Naive thymus-derived CD4-positive, alpha-beta T cell (primary cell): Measurements from ENCODE around the gene SLC17A5. TPM values are rescaled to one million over a fixed set of nuclear protein-coding genes. Genes with fewer than 3 reads are reported as not detected.
"Not testable (repeated sequence)": the region's sequence is repeated elsewhere in the genome, so short reads cannot be mapped to it uniquely, and the experiment has no call there.

Experiments
- ATAC-seq: fragments of 150-1000 bp; cut with Tn5 transposase; 2 replicates; pipeline ENCODE4 v1.10.0; 2021; ENCODE audit warnings: mild to moderate bottlenecking, moderate library complexity
- CTCF ChIA-PET: fragments of 350-600 bp; sonication (Branson Sonifier 250); formaldehyde crosslinking; loops from one replicate; lab custom pipeline; 2021; ENCODE audit warnings: antibody characterized with exemption; lab: Charles Lee
- POLR2A ChIA-PET: fragments of 350-600 bp; sonication (Branson Sonifier 250); formaldehyde crosslinking; loops from one replicate; lab custom pipeline; 2021; ENCODE audit warnings: antibody characterized with exemption, inconsistent platforms; lab: Charles Lee
- DNase-seq, 9 donors: peaks; one replicate each; pipeline versions ENCODE4 v3.0.0 to v3.0.0-alpha.2; 2020 to 2022; ENCODE audit warnings: mixed read lengths in 1 of 9
- H3K27ac ChIP-seq: one replicate; pipeline ENCODE4 v1.7.0; 2013; ENCODE audit warnings: mild to moderate bottlenecking, low read depth, low read length, moderate library complexity
- H3K27me3 ChIP-seq, 2 donors: one replicate each; pipeline ENCODE4 v1.7.0; 2013; ENCODE audit warnings: low read length in 2 of 2, mild to moderate bottlenecking in 2 of 2, moderate library complexity in 2 of 2; ENCODE audit not compliant: control insufficient read depth in 2 of 2, insufficient read depth in 2 of 2
- H3K36me3 ChIP-seq, 3 experiments: 1 replicate in 2 of 3; 2 replicates in 1 of 3; pipeline ENCODE4 v1.7.0; 2013; ENCODE audit warnings: low read length in 3 of 3, mild to moderate bottlenecking in 3 of 3, moderate library complexity in 1 of 3; ENCODE audit not compliant: insufficient read depth in 3 of 3, control insufficient read depth in 2 of 3
- H3K4me1 ChIP-seq, 2 donors: one replicate each; pipeline ENCODE4 v1.7.0; 2013; ENCODE audit warnings: low read length in 2 of 2, mild to moderate bottlenecking in 2 of 2, moderate library complexity in 1 of 2; ENCODE audit not compliant: control insufficient read depth in 2 of 2, insufficient read depth in 2 of 2
- H3K4me3 ChIP-seq: 2 replicates; pipeline ENCODE4 v1.7.0; 2013; ENCODE audit warnings: mild to moderate bottlenecking, low read length
- H3K9me3 ChIP-seq, 3 experiments: 1 replicate in 2 of 3; 2 replicates in 1 of 3; pipeline ENCODE4 v1.7.0; 2013; ENCODE audit warnings: low read length in 3 of 3; ENCODE audit not compliant: control insufficient read depth in 2 of 3
- H3K27ac Mint-ChIP-seq, 9 donors: one replicate each; pipeline ENCODE4 v1.8.0; 2020 to 2022; ENCODE audit warnings: mixed read lengths in 9 of 9, mild to moderate bottlenecking in 8 of 9, moderate library complexity in 5 of 9, inconsistent platforms in 2 of 9
- H3K27me3 Mint-ChIP-seq, 5 donors: one replicate each; pipeline ENCODE4 v1.8.0; 2021 to 2022; ENCODE audit warnings: mixed read lengths in 5 of 5, mild to moderate bottlenecking in 1 of 5
- H3K36me3 Mint-ChIP-seq, 5 donors: one replicate each; pipeline ENCODE4 v1.8.0; 2020 to 2022; ENCODE audit warnings: mixed read lengths in 5 of 5, mild to moderate bottlenecking in 3 of 5, inconsistent platforms in 1 of 5
- H3K4me1 Mint-ChIP-seq, 7 donors: one replicate each; pipeline ENCODE4 v1.8.0; 2020 to 2022; ENCODE audit warnings: mixed read lengths in 7 of 7, mild to moderate bottlenecking in 3 of 7, inconsistent platforms in 1 of 7
- H3K4me3 Mint-ChIP-seq, 10 donors: one replicate each; pipeline ENCODE4 v1.8.0; 2020 to 2022; ENCODE audit warnings: mild to moderate bottlenecking in 10 of 10, mixed read lengths in 10 of 10, moderate library complexity in 6 of 10, inconsistent platforms in 2 of 10
- H3K9me3 Mint-ChIP-seq, 11 donors: one replicate each; pipeline ENCODE4 v1.8.0; 2020 to 2022; ENCODE audit warnings: mixed read lengths in 11 of 11, mild to moderate bottlenecking in 4 of 11, inconsistent platforms in 1 of 11, moderate library complexity in 1 of 11
- intact Hi-C, 2 donors: fragments of 100-400 bp; cut with micrococcal nuclease; formaldehyde crosslinking; loops; one replicate each; pipeline ENCODE4 v1.15.1; 2023
- polyA plus RNA-seq, 2 donors: library from polyadenylated mRNA; unstranded; fragments of 300-500 nt; fragmentation: Illumina TruSeq; gene quantifications; one replicate each; pipeline ENCODE4 v1.2.3, GENCODE V29; 2021
- total RNA-seq, 6 experiments: library from RNA in 5 of 6; stranded (reverse) in 5 of 6; gene quantifications; 1 replicate in 5 of 6; 2 replicates in 1 of 6; pipeline ENCODE4 v1.2.3 and lab custom pipeline; 2021 to 2026

Gene SLC17A5
- total and polyA plus RNA-seq, 7 experiments from 2014 or later, result 6.0 to 13.8 (median 8.6) TPM

DNA sequence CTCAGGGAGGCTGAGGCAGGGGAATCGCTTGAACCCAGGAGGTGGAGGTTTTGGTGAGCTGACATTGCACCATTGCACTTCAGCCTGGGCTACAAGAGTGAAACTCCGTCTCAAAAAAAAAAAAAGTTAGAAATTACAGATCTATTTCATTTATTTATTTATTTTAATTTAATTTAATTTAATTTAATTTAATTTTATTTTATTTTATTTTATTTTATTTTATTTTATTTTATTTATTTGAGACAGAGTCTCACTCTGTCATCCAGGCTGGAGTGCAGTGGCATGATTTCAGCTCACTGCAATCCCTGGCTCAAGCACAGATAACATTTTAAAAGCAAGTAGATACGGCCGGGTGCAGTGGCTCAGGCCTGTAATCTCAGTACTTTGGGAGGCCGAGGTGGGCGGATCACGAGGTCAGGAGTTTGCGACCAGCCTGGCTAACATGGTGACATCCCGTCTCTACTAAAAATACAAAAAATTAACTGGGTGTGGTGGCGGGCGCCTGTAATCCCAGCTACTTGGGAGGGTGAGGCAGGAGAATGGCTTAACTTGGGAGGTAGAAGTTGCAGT, 98.3 kb downstream of the SLC17A5 start:
- ChIA-PET CTCF (interaction anchor here (0.9 kb wide), 1 partner anchor 55 kb away, joined by 3 read pairs; no protein-coding TSS in a partner anchor), POLR2A (interaction anchor here (0.6 kb wide), 1 partner anchor 28 kb away, joined by 3 read pairs; no protein-coding TSS in a partner anchor)
- ATAC-seq, H3K27me3 Mint-ChIP-seq, DNase-seq, H3K27ac Mint-ChIP-seq, H3K9me3 ChIP-seq, H3K4me1 Mint-ChIP-seq, H3K36me3 Mint-ChIP-seq, H3K4me1 ChIP-seq, H3K36me3 ChIP-seq, intact Hi-C loops, H3K9me3 Mint-ChIP-seq, H3K4me3 ChIP-seq, H3K27ac ChIP-seq, H3K27me3 ChIP-seq, H3K4me3 Mint-ChIP-seq: not testable (repeated sequence)

DNA sequence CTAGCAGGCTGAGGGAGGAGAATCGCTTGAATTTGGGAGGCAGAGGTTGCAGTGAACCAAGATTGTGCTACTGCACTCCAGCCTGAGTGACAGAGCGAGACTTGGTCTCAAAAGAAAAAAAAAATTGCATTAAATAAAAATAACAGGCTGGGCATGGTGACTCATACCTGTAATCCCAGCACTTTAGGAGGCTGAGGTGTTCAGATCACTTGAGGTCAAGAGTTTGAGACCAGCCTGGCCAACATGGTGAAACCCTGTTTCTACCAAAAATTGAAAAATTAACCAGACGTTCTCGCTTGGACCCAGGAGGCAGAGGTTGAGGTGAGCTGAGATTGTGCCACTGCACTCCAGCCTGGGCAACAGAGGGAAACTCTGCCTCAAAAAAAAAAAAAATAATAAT, 102.7 kb downstream of the SLC17A5 start:
- H3K27me3 ChIP-seq, H3K4me3 Mint-ChIP-seq, H3K27ac ChIP-seq, DNase-seq, H3K27me3 Mint-ChIP-seq, ATAC-seq, H3K4me3 ChIP-seq, H3K36me3 Mint-ChIP-seq, H3K4me1 ChIP-seq, H3K36me3 ChIP-seq, CTCF ChIA-PET, H3K9me3 ChIP-seq, intact Hi-C loops, H3K9me3 Mint-ChIP-seq, H3K27ac Mint-ChIP-seq, H3K4me1 Mint-ChIP-seq: not testable (repeated sequence)
- POLR2A ChIA-PET, result interaction anchor here (0.6 kb wide), 1 partner anchor 51 kb away, joined by 3 read pairs; no protein-coding TSS in a partner anchor

DNA sequence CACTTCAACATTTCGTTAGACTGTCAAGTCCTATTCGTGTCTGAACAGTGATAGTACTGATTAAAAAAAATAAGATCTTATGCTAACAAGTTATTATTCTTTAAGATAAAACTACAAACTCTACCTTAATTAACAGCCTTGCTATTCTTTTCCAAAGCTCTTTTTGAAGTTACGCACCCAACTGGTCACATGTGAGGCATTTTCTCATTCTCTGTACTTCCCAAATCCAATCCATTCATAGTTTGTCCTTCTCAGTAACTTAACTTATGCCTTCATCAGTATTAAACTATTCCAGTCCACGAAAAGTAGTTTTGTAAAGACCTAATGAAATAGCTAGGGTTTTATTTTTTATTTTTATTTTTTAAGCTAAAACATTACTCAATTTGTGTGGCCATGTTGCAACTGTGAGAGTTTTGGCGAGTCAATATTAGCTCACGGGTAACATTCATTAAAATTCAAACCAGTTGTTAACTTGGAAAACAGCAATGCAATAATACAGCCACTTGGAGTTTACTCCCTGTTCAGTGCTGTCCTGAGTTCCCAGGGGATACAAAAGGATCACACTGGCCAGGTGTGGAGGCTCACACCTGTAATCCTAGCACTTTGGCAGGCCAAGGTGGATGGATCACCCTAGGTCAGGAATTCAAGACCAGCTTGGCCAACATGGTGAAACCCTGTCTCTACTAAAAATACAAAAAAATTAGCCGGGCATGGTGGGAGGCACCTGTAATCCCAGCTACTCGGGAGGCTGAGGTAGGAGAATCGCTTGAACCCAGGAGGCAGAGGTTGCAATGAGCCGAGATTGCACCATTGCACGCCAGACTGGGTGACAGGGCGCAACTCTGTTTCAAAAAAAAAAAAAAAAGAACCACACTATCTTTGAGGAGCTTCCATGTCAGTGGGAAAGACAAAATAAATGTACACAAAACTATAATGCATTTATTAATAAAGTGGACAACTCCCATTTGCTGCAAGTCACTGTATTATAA, 105.0 kb downstream of the SLC17A5 start:
- Histone ChIP-seq H3K4me1 (no peaks in the 10 kb centered on the region), H3K36me3 (no peaks in the 10 kb centered on the region), H3K9me3 (no peaks in the 10 kb centered on the region), H3K27ac (no peak overlapping the region), H3K27me3 (no peaks in the 10 kb centered on the region), H3K4me3 (no peak overlapping the region)
- intact Hi-C loops, result no loop called here
- H3K4me1 Mint-ChIP-seq, result peaks cover 0 to 2% (median 0%) of the 10 kb centered on the region in 7 donors
- H3K27ac Mint-ChIP-seq, result no peak overlapping the region
- no peaks in the 10 kb centered on the region for H3K9me3 Mint-ChIP-seq
- H3K4me3 Mint-ChIP-seq, result no peak overlapping the region
- H3K36me3 Mint-ChIP-seq, result no peaks in the 10 kb centered on the region
- no peak for DNase-seq
- POLR2A ChIA-PET, result interaction anchor here (0.6 to 1.0 kb wide), 3 partner anchors 27 to 54 kb away, joined by 3 read pairs; no protein-coding TSS in a partner anchor
- ATAC-seq, result no peak
- CTCF ChIA-PET, result interaction anchor here (0.8 to 1.4 kb wide), 3 partner anchors 10 to 33 kb away, joined by 3 read pairs; no protein-coding TSS in a partner anchor
- peaks cover 0 to 12% (median 0%) of the 10 kb centered on the region in 5 donors for H3K27me3 Mint-ChIP-seq

DNA sequence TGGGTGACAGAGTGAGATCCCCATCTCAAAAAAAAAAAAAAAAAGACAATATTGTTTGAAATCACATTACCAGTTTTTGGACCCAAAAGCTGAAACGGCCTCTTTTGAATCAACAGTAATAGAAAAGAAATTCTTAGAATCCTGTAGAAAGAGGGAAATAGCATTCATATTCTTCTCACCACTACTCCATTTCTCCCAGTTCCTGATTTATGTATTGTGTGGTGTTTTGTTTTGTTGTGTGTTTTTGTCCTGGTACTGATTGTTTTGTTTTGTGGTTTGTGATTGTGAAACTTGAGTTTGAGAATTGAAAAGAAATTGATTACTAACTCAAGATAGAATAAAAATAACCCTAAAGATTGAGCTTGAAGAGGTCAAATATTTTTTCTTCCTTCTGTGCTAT, 106.8 kb downstream of the SLC17A5 start:
- peaks cover 0 to 2% (median 0%) of the 10 kb centered on the region in 7 donors for H3K4me1 Mint-ChIP-seq

More for the DNA sequence above, 106.8 kb downstream of the SLC17A5 start:
- Mint-ChIP-seq H3K27ac (no peak overlapping the region), H3K4me3 (no peak overlapping the region), H3K36me3 (no peaks in the 10 kb centered on the region), H3K27me3 (peaks cover 0 to 12% (median 0%) of the 10 kb centered on the region in 5 donors), H3K9me3 (no peaks in the 10 kb centered on the region)
- DNase-seq (no peak), ATAC-seq (no peak)
- H3K9me3 ChIP-seq, result no peaks in the 10 kb centered on the region
- H3K4me3 ChIP-seq, result no peak overlapping the region
- no peaks in the 10 kb centered on the region for H3K27me3 ChIP-seq
- H3K4me1 ChIP-seq, result no peaks in the 10 kb centered on the region
- intact Hi-C loops, result no loop called here
- ChIA-PET CTCF (no interaction called here), POLR2A (interaction anchor here (1.2 kb wide), 1 partner anchor 33 kb away, joined by 3 read pairs; no protein-coding TSS in a partner anchor)
- H3K36me3 ChIP-seq, result no peaks in the 10 kb centered on the region
- H3K27ac ChIP-seq, result no peak overlapping the region

Other genes with a start within 250 kb of the SLC17A5 start
- gene CGAS, start 201.7 kb downstream of the SLC17A5 start, total RNA-seq, result 10 to 100 TPM in 1 of 5 experiments, 1 to 10 TPM in 4; 4.7 to 45.7 (median 6.5) TPM
- gene CGAS, start 201.7 kb downstream of the SLC17A5 start, polyA plus RNA-seq, result 1 to 10 TPM; 2.2 to 2.9 TPM
- 10 to 100 TPM; 43.5 to 92.0 (median 48.6) TPM for gene MTO1, start 192.3 kb downstream of the SLC17A5 start, total RNA-seq
- 10 to 100 TPM; 27.2 to 37.8 TPM for gene MTO1, start 192.3 kb downstream of the SLC17A5 start, polyA plus RNA-seq
- gene EEF1A1, start 133.0 kb downstream of the SLC17A5 start, total RNA-seq, result over 10,000 TPM in 4 of 5 experiments, 1,000 to 10,000 TPM in 1; 8,219 to 15,585 (median 15,428) TPM
- over 10,000 TPM; 14,298 to 15,495 TPM for gene EEF1A1, start 133.0 kb downstream of the SLC17A5 start, polyA plus RNA-seq
- 10 to 100 TPM in 1 of 5 experiments, 1 to 10 TPM in 2, under 1 TPM in 2; 0.54 to 12.3 (median 1.2) TPM for gene CD109, start 42.2 kb upstream of the SLC17A5 start, total RNA-seq
- under 1 TPM; 0.20 to 0.31 TPM for gene CD109, start 42.2 kb upstream of the SLC17A5 start, polyA plus RNA-seq